GM21526 (cell line): Measurements from ENCODE around the gene NELL1.

Experiments used
- ATAC-seq: cut with Tn5 transposase; IDR thresholded peaks from one replicate; pipeline ENCODE4 v1.9.1; 2021; ENCODE audit warnings: moderate library complexity; ENCODE audit not compliant: unreplicated experiment, low FRiP score

The NELL1 gene

DNA sequence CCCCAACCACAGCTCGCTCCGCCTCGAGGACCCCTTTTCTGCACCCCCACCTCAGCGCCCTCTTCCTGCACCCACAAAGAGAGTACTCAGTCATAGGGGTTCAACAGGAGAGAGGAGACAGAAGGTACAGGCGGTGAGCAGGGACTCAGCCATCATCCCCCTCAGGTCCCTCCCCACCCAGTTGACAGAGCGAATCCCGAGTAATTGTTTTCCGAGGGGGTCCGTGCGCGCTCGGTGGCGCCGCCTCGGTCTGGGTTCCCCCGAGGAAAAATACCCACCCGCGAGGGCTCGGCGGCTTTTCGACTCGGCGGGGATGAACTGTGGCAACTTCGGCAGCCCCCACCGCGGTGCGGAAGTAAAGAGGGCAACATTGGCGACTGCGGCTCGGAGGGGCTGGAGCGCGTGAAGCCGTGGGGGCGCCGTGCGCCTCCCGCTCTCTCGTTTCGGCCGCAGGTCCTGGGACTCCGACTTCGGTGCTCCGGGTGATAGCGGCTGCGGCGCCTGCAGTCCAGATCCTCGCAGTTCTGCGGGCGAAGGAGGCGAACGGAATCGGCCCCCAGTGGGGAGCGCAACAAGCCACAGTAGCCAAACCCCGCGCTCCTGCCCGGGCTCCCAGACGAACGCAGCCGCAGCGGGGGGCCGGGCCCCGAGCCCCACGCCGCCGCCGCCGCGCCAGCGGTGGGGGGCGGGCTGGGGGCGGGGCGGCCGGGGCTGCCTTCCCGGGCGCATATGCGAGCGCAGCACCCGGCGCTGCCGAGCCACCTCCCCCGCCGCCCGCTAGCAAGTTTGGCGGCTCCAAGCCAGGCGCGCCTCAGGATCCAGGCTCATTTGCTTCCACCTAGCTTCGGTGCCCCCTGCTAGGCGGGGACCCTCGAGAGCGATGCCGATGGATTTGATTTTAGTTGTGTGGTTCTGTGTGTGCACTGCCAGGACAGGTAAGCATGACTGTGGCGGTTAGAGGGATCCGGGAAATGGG lies at the start of gene NELL1:
Gene NELL1, plus strand, starts transcription at position 743 of the 976 bp plus-strand sequence.
- ATAC-seq: no peak

DNA sequence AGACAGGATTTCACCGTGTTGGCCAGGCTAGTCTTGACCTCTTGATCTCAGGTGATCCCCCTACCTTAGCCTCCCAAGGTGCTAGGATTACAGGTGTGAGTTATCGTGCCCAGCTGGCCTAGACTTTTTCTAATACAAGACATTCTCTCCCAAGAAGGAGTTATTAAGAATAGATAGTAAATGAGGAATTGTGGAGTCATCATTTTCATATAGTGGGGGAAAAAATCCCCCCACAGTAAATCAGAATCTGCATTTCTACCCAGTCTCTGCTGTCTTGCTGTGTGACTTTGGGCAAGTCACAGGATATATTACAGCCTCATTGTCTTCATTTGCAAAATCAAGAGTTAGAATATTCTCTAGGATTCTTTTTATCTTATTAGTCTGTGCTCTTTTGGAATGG lies 48.4 kb upstream of the NELL1 start:
- no peak for ATAC-seq

DNA sequence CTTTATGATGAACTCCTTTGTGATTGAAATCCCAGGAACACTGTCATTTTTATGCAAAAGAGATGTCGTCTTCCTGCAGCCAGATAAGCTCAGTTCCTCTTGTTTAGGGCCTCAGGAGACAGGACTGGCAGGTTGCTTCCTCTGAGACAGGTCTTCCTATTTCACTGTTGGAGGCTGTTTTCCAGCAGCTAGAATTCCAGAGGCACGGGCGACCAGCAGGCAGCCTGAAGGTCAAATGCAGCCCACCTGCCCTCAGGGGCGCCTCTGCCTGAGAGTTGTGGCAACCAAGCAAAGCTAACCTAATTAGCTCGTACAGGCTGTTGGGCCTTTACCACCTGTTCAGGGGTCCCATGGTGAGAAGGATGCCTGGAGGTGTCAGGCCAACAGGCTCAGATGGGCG lies 47.7 kb upstream of the NELL1 start:
- ATAC-seq: no peak

- ATAC-seq: no peak
Measured at GRCh38 chr11:20623252-20623651, 46.1 kb upstream of the NELL1 start.

- ATAC-seq: no peak
Measured at GRCh38 chr11:20626279-20626678, 43.1 kb upstream of the NELL1 start.

DNA sequence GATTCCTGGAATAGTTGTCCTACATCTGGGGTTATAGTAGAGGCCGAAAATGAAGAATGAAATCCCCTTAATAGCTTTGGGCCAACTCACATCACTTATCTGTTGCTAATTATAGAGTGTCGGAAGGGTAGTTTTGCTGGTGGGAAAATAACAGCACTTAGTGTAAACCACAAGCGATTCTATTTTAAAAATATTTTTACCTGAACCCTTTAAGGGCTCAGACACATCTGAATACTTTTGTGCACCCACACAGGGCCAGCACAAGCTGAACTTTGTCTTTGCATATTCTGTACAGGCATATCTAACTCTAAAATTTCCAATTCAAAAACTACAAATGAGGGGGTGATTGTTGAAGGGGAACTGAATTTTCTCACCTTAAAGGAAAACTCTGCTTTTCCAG lies 42.4 kb upstream of the NELL1 start:
- no peak for ATAC-seq

GRCh38 chr11:20627701-20628100 lies 41.7 kb upstream of the NELL1 start:
- no peak for ATAC-seq

DNA sequence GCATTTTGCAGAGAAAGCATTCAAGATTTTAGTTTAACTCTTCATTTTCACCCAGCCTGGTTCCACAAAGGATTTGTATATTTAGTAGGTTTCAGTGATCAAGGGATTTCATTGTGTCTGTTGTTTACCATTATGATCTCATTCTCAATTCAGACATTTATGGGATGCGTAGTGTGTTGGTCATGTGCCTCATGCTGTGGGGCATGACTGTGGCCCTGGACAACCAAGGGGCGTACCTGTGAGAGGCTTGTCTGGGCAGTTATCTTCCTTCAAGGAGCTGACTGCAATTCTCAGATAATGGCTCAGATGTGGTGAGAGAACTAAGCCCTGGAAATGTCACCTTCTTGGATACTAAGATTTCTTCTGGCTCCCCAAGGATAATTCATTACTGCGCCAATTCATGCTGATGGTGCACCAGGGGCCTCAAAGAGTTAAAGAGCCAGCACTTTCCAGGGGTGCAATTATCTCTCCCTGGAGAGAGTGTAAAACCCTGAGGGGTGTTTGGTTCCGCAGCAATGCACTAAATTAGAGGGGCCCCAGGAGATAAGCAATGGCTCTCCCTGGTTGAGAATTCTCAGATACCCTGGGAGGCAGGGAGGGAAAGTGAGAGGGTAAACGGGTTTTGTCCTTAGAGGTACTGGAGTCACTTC lies 37.7 kb upstream of the NELL1 start:
- no peak for ATAC-seq

- no peak for ATAC-seq
Measured at GRCh38 chr11:20632169-20632532, 37.2 kb upstream of the NELL1 start.

DNA sequence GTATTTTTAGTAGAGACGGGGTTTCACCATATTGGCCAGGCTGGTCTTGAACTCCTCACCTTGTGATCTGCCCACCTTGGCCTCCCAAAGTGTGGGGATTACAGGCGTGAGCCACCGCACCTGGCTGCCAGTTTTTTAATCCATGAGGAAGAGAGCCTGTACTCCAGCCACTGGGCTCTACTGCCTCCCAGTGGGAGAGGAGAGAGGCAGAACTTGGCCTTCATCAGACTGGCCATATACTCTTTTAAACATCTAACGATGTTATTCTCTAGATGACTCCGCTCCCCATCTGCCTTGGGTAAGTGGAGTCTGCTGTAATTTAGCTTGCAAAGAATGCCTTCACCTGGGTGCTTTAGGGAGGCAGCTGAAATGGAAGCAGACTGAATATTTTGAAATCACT lies 35.3 kb upstream of the NELL1 start:
- ATAC-seq: no peak

- no peak for ATAC-seq
Measured at GRCh38 chr11:20634781-20635180, 34.6 kb upstream of the NELL1 start.

DNA sequence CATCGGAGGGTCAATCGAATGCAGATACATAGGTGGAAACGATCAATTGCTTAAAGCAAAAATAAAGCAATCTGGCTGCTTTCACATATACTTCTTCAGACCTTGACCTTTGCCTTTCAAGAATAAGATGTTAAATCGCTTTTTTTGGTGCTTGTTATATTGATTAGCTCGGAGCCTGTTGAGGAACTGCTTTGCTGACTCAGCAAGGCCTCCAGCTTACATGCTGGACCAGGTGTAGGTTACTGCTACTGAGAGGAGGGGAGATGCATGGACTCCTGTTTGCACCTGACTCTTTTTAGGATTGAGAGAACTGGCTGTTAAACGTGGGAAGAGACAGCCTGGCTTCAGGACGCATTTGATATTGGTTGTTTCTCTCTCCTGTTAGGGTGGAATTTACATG lies 31.3 kb upstream of the NELL1 start:
- ATAC-seq: no peak

DNA sequence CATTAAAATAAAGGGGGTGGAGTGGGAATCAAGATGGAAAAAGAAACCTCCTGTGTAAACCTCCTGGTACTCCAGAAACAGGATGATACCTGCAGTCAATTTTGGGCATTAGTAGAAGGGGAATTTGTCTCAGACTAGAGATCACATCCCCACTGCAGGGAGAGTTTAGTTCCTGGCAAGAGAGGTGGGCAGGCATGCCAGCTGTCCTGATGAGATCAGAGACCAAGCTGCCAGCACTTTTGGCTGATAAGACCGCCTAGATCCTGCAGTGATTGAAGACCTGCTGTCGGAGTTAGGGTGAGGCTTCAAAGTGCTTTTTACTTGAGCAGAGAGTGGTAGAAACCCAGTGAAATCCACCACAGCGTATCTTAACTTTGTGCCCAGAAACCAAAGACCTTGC lies 29.7 kb upstream of the NELL1 start:
- no peak for ATAC-seq

GRCh38 chr11:20640401-20640800 lies 29.0 kb upstream of the NELL1 start:
- ATAC-seq: no peak

GRCh38 chr11:20644360-20644759 lies 25.0 kb upstream of the NELL1 start:
- no peak for ATAC-seq

GRCh38 chr11:20647976-20648565 lies 21.3 kb upstream of the NELL1 start:
- ATAC-seq: peak; percentile 60

GRCh38 chr11:20652150-20652806 lies 17.1 kb upstream of the NELL1 start:
- no peak for ATAC-seq

DNA sequence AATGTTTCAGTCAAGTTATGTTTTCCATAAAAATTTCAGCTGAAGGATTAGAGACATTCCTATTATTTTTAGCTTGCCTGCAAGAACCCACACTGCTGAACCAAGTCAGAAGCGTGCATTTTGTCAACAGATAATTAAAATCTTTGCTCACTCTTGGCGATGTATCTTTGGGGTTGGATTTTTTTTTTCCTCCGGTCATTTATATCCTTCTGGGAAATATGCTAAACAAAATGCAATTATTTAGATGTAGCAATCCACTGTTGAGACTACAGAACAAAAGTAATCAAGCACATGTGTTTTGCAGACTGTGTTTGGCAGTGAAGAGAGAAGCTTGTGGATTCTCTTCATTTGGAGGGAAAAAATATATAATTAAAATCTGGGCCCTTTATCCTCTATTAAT lies 15.3 kb upstream of the NELL1 start:
- no peak for ATAC-seq

DNA sequence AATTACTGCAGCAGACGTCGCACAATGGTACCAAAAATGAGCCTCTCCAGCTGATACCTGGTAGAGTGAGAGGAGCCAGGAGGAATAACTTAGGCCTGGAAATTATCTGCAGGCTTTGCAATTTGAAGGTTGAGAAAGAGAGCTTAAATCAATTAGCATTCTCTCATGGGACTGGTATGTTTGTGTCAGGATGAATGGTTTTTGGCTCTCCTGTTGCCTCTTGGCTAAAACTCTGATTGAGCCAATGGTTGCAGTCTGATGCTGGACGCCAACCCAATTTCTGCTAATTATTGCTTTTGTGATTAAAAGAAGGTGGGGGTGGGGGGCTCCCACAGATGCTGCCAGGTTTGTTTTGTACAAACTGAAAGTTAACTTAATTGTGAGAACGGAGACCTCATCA lies 12.5 kb upstream of the NELL1 start:
- ATAC-seq: no peak

DNA sequence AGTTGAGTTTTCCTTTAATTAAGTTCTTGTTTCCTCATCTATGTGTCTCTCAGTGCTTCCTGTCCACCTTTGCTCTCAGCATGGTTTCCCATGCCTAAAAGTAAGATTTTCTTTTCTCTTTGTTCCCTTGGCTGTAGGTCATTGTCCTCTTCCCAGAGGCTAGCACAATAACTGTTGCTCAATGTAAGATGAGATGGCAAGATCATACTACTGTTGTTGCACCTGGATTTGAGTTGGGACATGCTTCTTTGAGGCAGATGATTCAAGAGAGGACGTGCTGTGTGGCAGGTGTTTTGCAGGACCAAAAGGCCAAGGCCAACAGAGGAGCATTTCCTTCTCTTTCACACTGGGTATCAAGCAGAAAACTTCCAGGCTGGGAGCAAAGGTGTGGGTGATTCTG lies 11.3 kb upstream of the NELL1 start:
- no peak for ATAC-seq

GRCh38 chr11:20661445-20661844 lies 7.9 kb upstream of the NELL1 start:
- ATAC-seq: no peak
